GM12878 (cell line): ENCODE measurements around the gene ASB8. TPM values are rescaled to one million over a fixed set of nuclear protein-coding genes. Genes with fewer than 3 reads are reported as not detected.

Experiments
- ATAC-seq: fragments of 200-7000 bp; cut with Tn5 transposase; 3 replicates; pipeline ENCODE4 v1.9.1; 2020; ENCODE audit warnings: mild to moderate bottlenecking, moderate library complexity
- BruUV-seq: library from RNA; stranded (reverse); fragments of 400-500 nt; replicated peaks from 2 replicates; lab custom pipeline; 2021; lab: Mats Ljungman, UMichigan
- CTCF ChIA-PET: fragments of 300-600 bp; sonication (Branson Sonifier 250); formaldehyde crosslinking; extraction: SDS; loops from one replicate; lab custom pipeline; 2021; ENCODE audit warnings: inconsistent platforms; lab: Yijun Ruan, JAX
- POLR2A ChIA-PET: fragments of 350-600 bp; formaldehyde crosslinking; extraction: SDS; loops from one replicate; lab custom pipeline; 2021; ENCODE audit warnings: inconsistent platforms; lab: Charles Lee
- RAD21 ChIA-PET: fragments of 300-600 bp; sonication (Branson Sonifier 250); formaldehyde crosslinking; loops from one replicate; lab custom pipeline; 2023; ENCODE audit warnings: antibody characterized with exemption; ENCODE audit not compliant: unreplicated experiment; lab: Charles Lee
- SMC1A ChIA-PET: fragments of 300-600 bp; sonication (Branson Sonifier 250); formaldehyde crosslinking; loops from one replicate; lab custom pipeline; 2023; ENCODE audit not compliant: unreplicated experiment, uncharacterized antibody; lab: Charles Lee
- DNase-seq: peaks from one replicate; pipeline ENCODE4 v3.0.0-alpha.2; 2011; ENCODE audit warnings: low read depth, low spot score
- FAIRE-seq: peaks from 3 replicates; lab custom pipeline; 2011; peaks lifted over from hg19 to GRCh38; lab: Jason Lieb, UNC
- H2AFZ ChIP-seq: 2 replicates; pipeline ENCODE4 v1.6.0; 2011; ENCODE audit warnings: low read depth, low read length, control low read depth; ENCODE audit not compliant: control insufficient read depth
- H3K27ac ChIP-seq: 2 replicates; pipeline ENCODE4 v1.5.1; 2011; ENCODE audit warnings: control low read depth; ENCODE audit not compliant: control insufficient read depth, insufficient read depth
- H3K27me3 ChIP-seq, 2 experiments: replicated peaks in 1 of 2; 2 replicates each; pipeline versions ENCODE4 v1.6.0 to v1.6.1; 2011; ENCODE audit warnings: low read length in 1 of 2; ENCODE audit not compliant: control insufficient read depth in 2 of 2, insufficient read depth in 2 of 2
- H3K36me3 ChIP-seq, 2 experiments: 2 replicates each; pipeline ENCODE4 v1.5.1; 2011; ENCODE audit warnings: low read length in 1 of 2; ENCODE audit not compliant: control insufficient read depth in 2 of 2, insufficient read depth in 2 of 2
- H3K4me1 ChIP-seq: 2 replicates; pipeline ENCODE4 v1.6.1; 2011; ENCODE audit warnings: mild to moderate bottlenecking, low read length, moderate library complexity, mixed read lengths; ENCODE audit not compliant: control insufficient read depth, insufficient read depth
- H3K4me2 ChIP-seq: 2 replicates; pipeline ENCODE4 v1.6.0; 2011; ENCODE audit warnings: control low read depth; ENCODE audit not compliant: control insufficient read depth, insufficient read depth
- H3K4me3 ChIP-seq: fragments of 200-600 bp; sonication (generic); 2 replicates; pipeline ENCODE4 v1.5.1; 2016
- H3K79me2 ChIP-seq: 2 replicates; pipeline ENCODE4 v1.6.0; 2011; ENCODE audit warnings: low read length; ENCODE audit not compliant: control insufficient read depth, insufficient read depth
- H3K9ac ChIP-seq: 2 replicates; pipeline ENCODE4 v1.8.0; 2011; ENCODE audit warnings: low read length, control low read depth, mixed read lengths; ENCODE audit not compliant: control insufficient read depth, insufficient read depth
- H3K9me3 ChIP-seq: replicated peaks from 3 replicates; pipeline ENCODE4 v1.5.1; 2011; ENCODE audit warnings: mild to moderate bottlenecking, low read length; ENCODE audit not compliant: control insufficient read depth, insufficient read depth
- H4K20me1 ChIP-seq: 2 replicates; pipeline ENCODE4 v1.6.0; 2011; ENCODE audit not compliant: control insufficient read depth, insufficient read depth
- CEBPZ ChIP-seq: fragments of 150-350 bp; IDR thresholded peaks from 2 replicates; pipeline ENCODE4 v1.6.1; 2016; ENCODE audit warnings: low read depth, low read length
- CHD1 ChIP-seq: IDR thresholded peaks from 2 replicates; pipeline ENCODE4 v1.6.1; 2012; ENCODE audit warnings: low read depth, low read length, improper control_type of control experiment
- CREB1 ChIP-seq: IDR thresholded peaks from 2 replicates; pipeline ENCODE4 v1.6.1; 2012; ENCODE audit warnings: low read depth, mild to moderate bottlenecking, inconsistent platforms
- CTCF ChIP-seq, 3 experiments: IDR thresholded peaks in 2 of 3; conservative IDR thresholded peaks in 1 of 3; 2 replicates each; pipeline ENCODE4 v1.5.1; 2011; ENCODE audit warnings: low read depth in 3 of 3, low read length in 3 of 3, mild to moderate bottlenecking in 3 of 3, control low read depth in 2 of 3, moderate library complexity in 2 of 3, inconsistent platforms in 1 of 3, mixed read lengths in 1 of 3; ENCODE audit not compliant: control insufficient read depth in 2 of 3, insufficient read depth in 1 of 3; ENCODE audit errors: extremely low read depth in 1 of 3
- CUX1 ChIP-seq: IDR thresholded peaks from 2 replicates; pipeline ENCODE4 v1.6.1; 2012; ENCODE audit warnings: improper control_type of control experiment, low read depth, low read length; ENCODE audit not compliant: insufficient replicate concordance
- HDGF ChIP-seq: fragments of 450-650 bp; IDR thresholded peaks from 2 replicates; pipeline ENCODE4 v1.6.1; 2016; ENCODE audit warnings: antibody characterized with exemption
- IKZF1 ChIP-seq: fragments of 450-650 bp; conservative IDR thresholded peaks from 2 replicates; pipeline ENCODE4 v1.6.1; 2017; ENCODE audit warnings: antibody characterized with exemption, mild to moderate bottlenecking
- NBN ChIP-seq: fragments of 450-650 bp; IDR thresholded peaks from 2 replicates; pipeline ENCODE4 v1.6.1; 2016
- POLR2A ChIP-seq: IDR thresholded peaks from 2 replicates; pipeline ENCODE4 v1.6.1; 2011; ENCODE audit warnings: low read depth, mild to moderate bottlenecking, low read length
- POLR2AphosphoS2 ChIP-seq: IDR thresholded peaks from 2 replicates; pipeline ENCODE4 v1.6.1; 2011; ENCODE audit warnings: low read depth, mild to moderate bottlenecking, low read length, improper control_type of control experiment, moderate library complexity
- POLR2AphosphoS5 ChIP-seq: IDR thresholded peaks from 2 replicates; pipeline ENCODE4 v1.6.1; 2011; ENCODE audit warnings: mild to moderate bottlenecking, low read length, inconsistent platforms
- YY1 ChIP-seq: IDR thresholded peaks from 2 replicates; pipeline ENCODE4 v1.6.1; 2011; ENCODE audit warnings: low read depth, mild to moderate bottlenecking, low read length
- WGBS: methylation state at CpG from one replicate; pipeline ENCODE4 v1.1.6; 2016; ENCODE audit warnings: low lambda C conversion rate; ENCODE audit not compliant: insufficient replicate concordance, insufficient coverage; ENCODE audit errors: missing lambda C conversion rate; 5-methylcytosine and 5-hydroxymethylcytosine counted together
- in situ Hi-C: fragments of 300-500 bp; cut with MboI; formaldehyde crosslinking; loops from 9 replicates; pipeline ENCODE4 v1.14.3; 2018; ENCODE audit warnings: mixed read lengths
- intact Hi-C: fragments of 100-400 bp; cut with micrococcal nuclease; formaldehyde crosslinking; loops from one replicate; pipeline ENCODE4 v1.14.2; 2022; ENCODE audit not compliant: unreplicated experiment
- polyA plus RNA-seq, 11 experiments: library from polyadenylated mRNA; depleted of rRNA in 4 of 11; unstranded in 6 of 11; stranded (reverse) in 5 of 11; fragments of >200 nt; fragmentation: Nextera tagmentation in 4 of 11; fragmentation: Illumina TruSeq in 1 of 11; extraction: Ambion mirVana in 4 of 11; extraction: Trizol in 1 of 11; gene quantifications; 1 replicate in 1 of 11; 2 replicates in 10 of 11; pipeline versions ENCODE4 v1.2.1 to v1.2.3, GENCODE V29; 2011 to 2016; ENCODE audit warnings: inconsistent platforms in 2 of 11, missing spikeins in 2 of 11, low read depth in 1 of 11
- total RNA-seq, 4 experiments: library from RNA; depleted of rRNA in 3 of 4; stranded (reverse); fragments of >200 nt in 3 of 4; fragmentation: Illumina TruSeq in 1 of 4; extraction: Trizol in 1 of 4; gene quantifications; 2 replicates each; pipeline versions ENCODE4 v1.2.1 to v1.2.3, GENCODE V29; 2013 to 2021

Gene ASB8
- total and polyA plus RNA-seq, 10 of the 15 experiments (the other 5 are each of a cell fraction or from before 2014, with no cell fraction given), result 23.7 to 48.0 (median 29.1) TPM

GRCh38 chr12:48119078-48119833 lies 38.1 kb downstream of the ASB8 start, which contains the start of gene PFKM:
Gene PFKM (plus strand): TSS chr12:48119364. CDS start chr12:48122775, 3,411 bp downstream.
- Histone ChIP-seq H3K79me2 (peaks cover 23% of the 10 kb centered on the region), H3K9me3 (no peaks in the 10 kb centered on the region), H3K4me3 (peak within 1 kb of the TSS; percentile 88), H3K9ac (peak within 1 kb of the TSS; percentile 82), H4K20me1 (no peaks in the 10 kb centered on the region), H3K36me3 (peaks cover 0 to 4% of the 10 kb centered on the region in 2 experiments; a peak in 1 of 4 replicates), H3K27ac (peak within 1 kb of the TSS; percentile 91), H2AFZ (peak within 1 kb of the TSS; percentile 94), H3K4me2 (peak within 1 kb of the TSS; percentile 88), H3K4me1 (peaks cover 6% of the 10 kb centered on the region), H3K27me3 (no peaks in the 10 kb centered on the region)
- in situ Hi-C loops, result no loop called here
- peak; percentile 76 for DNase-seq
- ATAC-seq, result peak; percentile 100
- ChIA-PET RAD21 (interaction anchor here (0.6 to 1.9 kb wide), 9 partner anchors 11 to 290 kb away, joined by 3 to 8 read pairs (median 4); partner anchors contain the start of genes ASB8 and SENP1), SMC1A (interaction anchor here (1.0 to 3.4 kb wide), 8 partner anchors 10 to 64 kb away, joined by 3 to 27 read pairs (median 4); partner anchors contain the start of genes ASB8 and SENP1), POLR2A (interaction anchor here (0.6 to 2.2 kb wide), 8 partner anchors 11 to 1043 kb away, joined by 3 to 17 read pairs (median 4); partner anchors contain the start of genes ASB8 and SENP1), CTCF (interaction anchor here (0.6 to 3.5 kb wide), 7 partner anchors 11 to 158 kb away, joined by 3 to 19 read pairs (median 3); partner anchors contain the start of gene SENP1)
- WGBS, result 0% methylated on average over 17 of the region's 20 CpGs
- intact Hi-C loops, result no loop called here
- FAIRE-seq, result peak; percentile 98
- TSS peak; percentile 36 for BruUV-seq
- TF ChIP-seq HDGF, result 0 out of 2 replicates have a peak, but pooled peaks have one; percentile 61
- TF ChIP-seq CUX1, result no peak
- no peak for TF ChIP-seq CTCF (IDR thresholded peaks at IDR 0.05 in 2 of 3, conservative IDR thresholded peaks at IDR 0.05 in 1 of 3; ENCODE audit: control insufficient read depth in 2 of 3, extremely low read depth in 1 of 3, insufficient read depth in 1 of 3, low read depth in 3 of 3, low read length in 3 of 3)
- peak; percentile 61; the same call in 1 of the 2 replicates for TF ChIP-seq POLR2AphosphoS5
- TF ChIP-seq CHD1, result no peak
- peak; percentile 41; the same call in 1 of the 2 replicates for TF ChIP-seq POLR2AphosphoS2
- peak; percentile 68; the same call in 1 of the 2 replicates for TF ChIP-seq IKZF1
- TF ChIP-seq NBN, result peak; percentile 75; the same call in 1 of the 2 replicates
- TF ChIP-seq POLR2A, result peak; percentile 40; the same call in 1 of the 2 replicates
- no peak for TF ChIP-seq CEBPZ
- 0 out of 2 replicates have a peak, but pooled peaks have one; percentile 44 for TF ChIP-seq YY1
- 0 out of 2 replicates have a peak, but pooled peaks have one; percentile 4 for TF ChIP-seq CREB1
